ENCODE results near the gene MGMT.

DNA sequence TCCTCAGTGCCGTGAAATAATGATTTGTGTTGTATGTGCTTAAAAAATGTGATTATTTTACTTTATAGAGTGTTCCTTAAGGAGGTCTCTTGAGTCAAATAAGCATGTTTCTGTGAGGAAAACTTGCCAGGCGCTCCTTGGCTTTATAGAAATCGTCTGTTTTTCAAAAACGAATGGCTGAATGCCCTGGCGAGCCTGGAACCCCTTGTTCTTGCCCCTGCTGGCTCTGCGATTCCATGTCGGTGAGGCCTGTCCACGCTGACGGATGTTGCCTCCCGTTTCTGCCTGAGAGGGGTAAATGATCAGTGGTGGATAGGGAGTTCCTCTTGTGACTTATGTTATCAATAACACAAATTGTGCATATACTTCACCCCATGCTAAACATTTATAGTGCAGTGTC, 75.5 kb downstream of the MGMT start:
- TF ChIP-seq SIN3A (IDR thresholded peaks at IDR 0.05; ENCODE audit: borderline replicate concordance, low read depth, low read length) (no peak), CTCF (IDR thresholded peaks at IDR 0.05) (no peak)

Measured in SK-N-SH (cell line).